HepG2 (cell line): Measurements from ENCODE around the gene PPRC1. TPM values are rescaled to one million over a fixed set of nuclear protein-coding genes. Genes with fewer than 3 reads are reported as not detected.

ENCODE experiments used
- ATAC-seq: fragments of 200-7000 bp; cut with Tn5 transposase; 3 replicates; pipeline ENCODE4 v1.9.1; 2020; ENCODE audit warnings: mild to moderate bottlenecking, moderate library complexity
- BruUV-seq: library from RNA; stranded (reverse); fragments of 400-500 nt; replicated peaks from 2 replicates; lab custom pipeline; 2021; lab: Mats Ljungman, UMichigan
- CTCF ChIA-PET: fragments of 300-600 bp; formaldehyde crosslinking; extraction: SDS; loops from one replicate; lab custom pipeline; 2021; ENCODE audit warnings: low total read pairs, inconsistent platforms, low intra/inter-chr PET ratio; lab: Yijun Ruan, JAX
- POLR2A ChIA-PET: fragments of 350-600 bp; sonication (Branson Sonifier 250); formaldehyde crosslinking; loops from one replicate; lab custom pipeline; 2020; ENCODE audit warnings: antibody characterized with exemption, inconsistent platforms; lab: Yijun Ruan, JAX
- DNase-seq: peaks from one replicate; pipeline ENCODE4 v3.0.0-alpha.2; 2015; ENCODE audit warnings: low spot score
- FAIRE-seq: peaks from 3 replicates; lab custom pipeline; 2011; peaks lifted over from hg19 to GRCh38; lab: Jason Lieb, UNC
- H2AFZ ChIP-seq: one replicate; pipeline ENCODE4 v1.6.1; 2011; ENCODE audit warnings: low read length, inconsistent platforms
- H3K27ac ChIP-seq: fragments of 300-600 bp; 3 replicates; pipeline ENCODE4 v1.8.0; 2011; ENCODE audit warnings: mixed run types, mild to moderate bottlenecking, mixed read lengths, low read length, inconsistent platforms; ENCODE audit not compliant: insufficient read depth; ENCODE audit errors: extremely low read length
- H3K27me3 ChIP-seq, 2 experiments: fragments of 200-600 bp in 1 of 2; 2 replicates in 1 of 2; 3 replicates in 1 of 2; pipeline versions ENCODE4 v1.6.0 to v1.8.0; 2011; ENCODE audit warnings: low read length in 2 of 2, mild to moderate bottlenecking in 2 of 2, moderate library complexity in 2 of 2, inconsistent platforms in 1 of 2; ENCODE audit not compliant: insufficient read depth in 2 of 2, control insufficient read depth in 1 of 2
- H3K36me3 ChIP-seq, 2 experiments: fragments of 200-600 bp in 1 of 2; replicated peaks in 1 of 2; 2 replicates in 1 of 2; 3 replicates in 1 of 2; pipeline versions ENCODE4 v1.5.1 to v1.8.0; 2011; ENCODE audit warnings: low read length in 2 of 2, inconsistent platforms in 1 of 2; ENCODE audit not compliant: insufficient read depth in 2 of 2, control insufficient read depth in 1 of 2
- H3K4me1 ChIP-seq: 2 replicates; pipeline ENCODE4 v1.5.1; 2012; ENCODE audit warnings: low read length, inconsistent platforms; ENCODE audit not compliant: insufficient read depth
- H3K4me2 ChIP-seq: 2 replicates; pipeline ENCODE4 v1.6.0; 2011; ENCODE audit warnings: low read depth, low read length, inconsistent platforms
- H3K4me3 ChIP-seq, 3 experiments: fragments of 200-600 bp in 1 of 3; sonication (generic), shearing (Covaris generic) in 1 of 3; replicated peaks in 1 of 3; 2 replicates each; pipeline ENCODE4 v1.5.1; 2011 to 2016; ENCODE audit warnings: low read length in 3 of 3, inconsistent platforms in 2 of 3, low read depth in 2 of 3, mild to moderate bottlenecking in 2 of 3, control low read depth in 1 of 3, mixed read lengths in 1 of 3; ENCODE audit not compliant: insufficient read depth in 1 of 3
- H3K79me2 ChIP-seq: one replicate; pipeline ENCODE4 v1.6.1; 2011; ENCODE audit warnings: low read length, inconsistent platforms; ENCODE audit not compliant: insufficient read depth
- H3K9ac ChIP-seq: 2 replicates; pipeline ENCODE4 v1.6.0; 2011; ENCODE audit warnings: mild to moderate bottlenecking, low read depth, low read length, inconsistent platforms; ENCODE audit not compliant: insufficient read depth
- H3K9me3 ChIP-seq: 2 replicates; pipeline ENCODE4 v1.5.1; 2012; ENCODE audit warnings: mild to moderate bottlenecking, low read length
- H4K20me1 ChIP-seq: 2 replicates; pipeline ENCODE4 v1.6.0; 2011; ENCODE audit warnings: inconsistent platforms, mild to moderate bottlenecking, low read length, moderate library complexity; ENCODE audit not compliant: insufficient read depth
- AGO2 ChIP-seq: fragments of 200-400 bp; formaldehyde crosslinking; optimal IDR thresholded peaks from 2 replicates; pipeline ENCODE3; 2017; ENCODE audit warnings: mild to moderate bottlenecking, low read depth, low read length, moderate library complexity
- RBM22 ChIP-seq: fragments of 200-400 bp; formaldehyde crosslinking; optimal IDR thresholded peaks from 2 replicates; pipeline ENCODE3; 2017; ENCODE audit warnings: mild to moderate bottlenecking, low read length, moderate library complexity
- ZNF333 ChIP-seq: sonication (generic); formaldehyde crosslinking; IDR thresholded peaks from 2 replicates; pipeline ENCODE4 v1.4.0; 2020; ENCODE audit warnings: mild to moderate bottlenecking, missing genetic modification reagents, borderline replicate concordance
- ZXDC ChIP-seq: sonication (generic); formaldehyde crosslinking; IDR thresholded peaks from 2 replicates; pipeline ENCODE4 v1.5.0; 2020; ENCODE audit warnings: mild to moderate bottlenecking, missing genetic modification reagents
- WGBS: methylation state at CpG from one replicate; pipeline ENCODE4 v1.1.6; 2017; ENCODE audit warnings: low lambda C conversion rate; 5-methylcytosine and 5-hydroxymethylcytosine counted together
- in situ Hi-C: cut with HindIII; loops from 2 replicates; pipeline ENCODE4 v1.10.0; 2017; ENCODE audit warnings: low pct_unique_long_range_greater_than_20kb; ENCODE audit not compliant: extremely low pct_ligation_motif_present
- intact Hi-C: fragments of 100-400 bp; cut with micrococcal nuclease; formaldehyde crosslinking; loops from one replicate; pipeline ENCODE4 v1.10.0; 2022; ENCODE audit not compliant: unreplicated experiment
- polyA plus RNA-seq, 8 experiments: library from polyadenylated mRNA; depleted of rRNA in 3 of 8; stranded (reverse) in 7 of 8; unstranded in 1 of 8; fragments of >200 nt; fragmentation: Illumina TruSeq in 4 of 8; extraction: Trizol in 4 of 8; gene quantifications; 2 replicates each; pipeline versions ENCODE4 v1.2.1 to v1.2.3, GENCODE V29; 2011 to 2016; ENCODE audit warnings: low read depth in 4 of 8, missing spikeins in 1 of 8, mixed read lengths in 1 of 8; ENCODE audit not compliant: insufficient read depth in 1 of 8
- total RNA-seq, 5 experiments: library from RNA; depleted of rRNA; stranded (reverse); fragments of >200 nt; fragmentation: Illumina TruSeq; extraction: Trizol; gene quantifications; 2 replicates each; pipeline ENCODE4 v1.2.3, GENCODE V29; 2016; ENCODE audit warnings: low read depth in 1 of 5

PPRC1 gene
- total and polyA plus RNA-seq, 2 of the 13 experiments (the other 11 are each of a cell fraction or from before 2014, with no cell fraction given) = 18.7 to 24.2 TPM

- no peak overlapping the region for H3K27ac ChIP-seq
- H3K4me3 ChIP-seq = no peak overlapping the region
- peaks cover 18% of the 10 kb centered on the region for H3K4me1 ChIP-seq
- H3K36me3 ChIP-seq = peaks cover 42 to 73% of the 10 kb centered on the region in 2 experiments
- H4K20me1 ChIP-seq = peaks cover 44% of the 10 kb centered on the region
- 95% methylated on average over 9 of the region's 15 CpGs for WGBS
- no peaks in the 10 kb centered on the region for H3K9me3 ChIP-seq
- ChIA-PET POLR2A (interaction anchor here (1.2 kb wide), 1 partner anchor 12 kb away, joined by 5 read pairs; the partner anchor contains the start of gene NOLC1), CTCF (no interaction called here)
- H3K4me2 ChIP-seq = no peak overlapping the region
- FAIRE-seq (no peak), DNase-seq (no peak), ATAC-seq (no peak; the same call in 1 of the 3 replicates)
- H2AFZ ChIP-seq = no peak overlapping the region
- no peaks in the 10 kb centered on the region for H3K27me3 ChIP-seq
- TF ChIP-seq ZNF333 (no peak), RBM22 (peak; percentile 21), ZXDC (no peak), AGO2 (peak; percentile 46)
- intact Hi-C loops (no loop called here), in situ Hi-C loops (no loop called here)
- BruUV-seq = no TSS peak
- H3K79me2 ChIP-seq = peaks cover 43% of the 10 kb centered on the region
- no peak overlapping the region for H3K9ac ChIP-seq
Measured at GRCh38 chr10:102139281-102140110, 6.7 kb downstream of the PPRC1 start.
